ENCODE results near the gene NCS1.
A peak's percentile ranks its signal among the peaks of the same experiment; 100 is the strongest.

Gene NCS1

GRCh38 chr9:130149031-130149430 is 23.2 kb upstream of the NCS1 start:
- no peak for DNase-seq

GRCh38 chr9:130149654-130150286 is 22.4 kb upstream of the NCS1 start:
- DNase-seq = no peak

- DNase-seq = no peak
These were observed 21.3 kb upstream of the NCS1 start for GRCh38 chr9:130150779-130151382.

GRCh38 chr9:130154816-130155215 is 17.4 kb upstream of the NCS1 start:
- DNase-seq = no peak

- DNase-seq = no peak
These were observed 16.6 kb upstream of the NCS1 start for GRCh38 chr9:130155647-130156046.

GRCh38 chr9:130156672-130157071 is 15.5 kb upstream of the NCS1 start:
- DNase-seq = no peak

- DNase-seq = no peak
These were observed 15.1 kb upstream of the NCS1 start for GRCh38 chr9:130157079-130157478.

GRCh38 chr9:130158001-130158400 is 14.2 kb upstream of the NCS1 start:
- DNase-seq = no peak

- no peak for DNase-seq
These were observed 13.1 kb upstream of the NCS1 start for GRCh38 chr9:130159057-130159456.

GRCh38 chr9:130159915-130160670 is 12.1 kb upstream of the NCS1 start:
- DNase-seq = no peak

- no peak for DNase-seq
These were observed 11.2 kb upstream of the NCS1 start for GRCh38 chr9:130160862-130161470.

- no peak for DNase-seq
These were observed 6.6 kb upstream of the NCS1 start for GRCh38 chr9:130165579-130165978.

- no peak for DNase-seq
These were observed 5.8 kb upstream of the NCS1 start for GRCh38 chr9:130166399-130166798.

- no peak for DNase-seq
These were observed 4.3 kb upstream of the NCS1 start for GRCh38 chr9:130167927-130168326.

- no peak for DNase-seq
These were observed 717 bp upstream of the NCS1 start for GRCh38 chr9:130171226-130172148.

GRCh38 chr9:130172858-130173665 is 858 bp downstream of the NCS1 start:
- DNase-seq = peak in 2 of 4 experiments; percentile 13 to 20

- DNase-seq = no peak
These were observed 1.4 kb downstream of the NCS1 start for GRCh38 chr9:130173666-130173983.

GRCh38 chr9:130174025-130174424 is 1.8 kb downstream of the NCS1 start:
- DNase-seq = no peak

- DNase-seq = no peak
These were observed 2.7 kb downstream of the NCS1 start for GRCh38 chr9:130174920-130175321.

- no peak for DNase-seq
These were observed 3.2 kb downstream of the NCS1 start for GRCh38 chr9:130175355-130175754.

- DNase-seq = no peak
These were observed 4.6 kb downstream of the NCS1 start for GRCh38 chr9:130176760-130177159.
